Measurements from ENCODE around the gene SIX5.

DNA sequence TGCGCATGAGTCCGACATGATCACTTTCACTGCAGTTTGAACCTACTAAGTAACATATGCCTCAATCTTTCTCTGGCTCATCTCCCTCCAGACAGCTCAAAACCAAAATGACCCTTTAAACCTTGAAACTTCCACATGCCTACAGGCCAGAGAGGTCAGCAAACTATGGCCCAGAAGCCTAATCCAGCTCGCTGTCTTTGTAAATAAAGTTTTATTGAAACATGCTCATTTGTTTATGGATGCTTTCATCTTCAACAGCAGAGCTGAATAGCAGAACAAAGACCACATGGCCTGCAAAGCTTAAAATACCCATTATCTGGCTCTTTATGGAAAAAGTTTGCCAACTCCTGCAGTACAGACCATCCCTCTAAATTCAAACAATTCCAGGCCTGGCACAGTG is 53.9 kb downstream of the SIX5 start:
- TF ChIP-seq, protein P1, sequence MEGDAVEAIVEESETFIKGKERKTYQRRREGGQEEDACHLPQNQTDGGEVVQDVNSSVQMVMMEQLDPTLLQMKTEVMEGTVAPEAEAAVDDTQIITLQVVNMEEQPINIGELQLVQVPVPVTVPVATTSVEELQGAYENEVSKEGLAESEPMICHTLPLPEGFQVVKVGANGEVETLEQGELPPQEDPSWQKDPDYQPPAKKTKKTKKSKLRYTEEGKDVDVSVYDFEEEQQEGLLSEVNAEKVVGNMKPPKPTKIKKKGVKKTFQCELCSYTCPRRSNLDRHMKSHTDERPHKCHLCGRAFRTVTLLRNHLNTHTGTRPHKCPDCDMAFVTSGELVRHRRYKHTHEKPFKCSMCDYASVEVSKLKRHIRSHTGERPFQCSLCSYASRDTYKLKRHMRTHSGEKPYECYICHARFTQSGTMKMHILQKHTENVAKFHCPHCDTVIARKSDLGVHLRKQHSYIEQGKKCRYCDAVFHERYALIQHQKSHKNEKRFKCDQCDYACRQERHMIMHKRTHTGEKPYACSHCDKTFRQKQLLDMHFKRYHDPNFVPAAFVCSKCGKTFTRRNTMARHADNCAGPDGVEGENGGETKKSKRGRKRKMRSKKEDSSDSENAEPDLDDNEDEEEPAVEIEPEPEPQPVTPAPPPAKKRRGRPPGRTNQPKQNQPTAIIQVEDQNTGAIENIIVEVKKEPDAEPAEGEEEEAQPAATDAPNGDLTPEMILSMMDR (conservative IDR thresholded peaks at IDR 0.05; ENCODE audit: low read depth, low read length) = no peak
- no peak for TF ChIP-seq EZH2 (IDR thresholded peaks at IDR 0.05; ENCODE audit: borderline replicate concordance, low read depth, low read length, poor library complexity, severe bottlenecking)

Data from A673 (cell line).